Measurements from ENCODE around the gene MED16. TPM values are rescaled to one million over a fixed set of nuclear protein-coding genes. Genes with fewer than 3 reads are reported as not detected.
A peak's percentile ranks its signal among the peaks of the same experiment; 100 is the strongest.
"Not testable (repeated sequence)": the region's sequence is repeated elsewhere in the genome, so short reads cannot be mapped to it uniquely, and the experiment has no call there.

The MED16 gene

GRCh38 chr19:821231-821824 is 71.7 kb downstream of the MED16 start:
- Histone ChIP-seq H2AFZ (ENCODE audit: low read depth, low read length) (no peak overlapping the region), H2BK5ac (ENCODE audit: low read depth, low read length, poor library complexity, severe bottlenecking) (no peak overlapping the region), H3K18ac (ENCODE audit: low read depth in 1 of 2, low read length in 2 of 2) (peak overlapping the region in 1 of 2 experiments; percentile 64), H3K4me3 (ENCODE audit: insufficient read depth in 1 of 2, low read depth in 1 of 2, low read length in 2 of 2) (peak overlapping the region; percentile 44 to 70), H4K8ac (ENCODE audit: low read length) (no peak overlapping the region), H3K14ac (ENCODE audit: low read length in 2 of 2) (peak overlapping the region in 1 of 2 experiments; percentile 72), H3K4ac (ENCODE audit: low read depth in 1 of 2, low read length in 2 of 2) (no peak overlapping the region), H3K23ac (ENCODE audit: low read length in 2 of 2) (no peak overlapping the region), H3K27me3 (ENCODE audit: control insufficient read depth in 1 of 2, insufficient read depth in 1 of 2, low read length in 2 of 2) (peaks cover 0 to 14% of the 10 kb centered on the region in 2 experiments), H3K9ac (ENCODE audit: low read length) (no peak overlapping the region), H2BK120ac (ENCODE audit: low read depth, low read length) (peak overlapping the region; percentile 34), H3K27ac (ENCODE audit: low read length, poor library complexity, severe bottlenecking) (no peak overlapping the region), H2AK5ac (ENCODE audit: low read length, severe bottlenecking) (no peak overlapping the region), H2BK12ac (ENCODE audit: low read length in 2 of 2) (no peak overlapping the region), H3K4me1 (ENCODE audit: control insufficient read depth, insufficient read depth, low read depth, low read length) (peaks cover 21% of the 10 kb centered on the region), H3K79me1 (replicated peaks; ENCODE audit: low read length, poor library complexity, severe bottlenecking) (no peaks in the 10 kb centered on the region), H3K9me3 (ENCODE audit: control insufficient read depth, low read length) (no peaks in the 10 kb centered on the region), H3K4me2 (ENCODE audit: low read length, poor library complexity, severe bottlenecking) (peak overlapping the region; percentile 87), H3K36me3 (ENCODE audit: control insufficient read depth in 1 of 2, insufficient read depth in 2 of 2, low read depth in 1 of 2, low read length in 2 of 2) (peaks cover 0 to 1% of the 10 kb centered on the region in 2 experiments), H2BK15ac (ENCODE audit: low read depth, poor library complexity, severe bottlenecking) (peak overlapping the region; percentile 94), H4K91ac (ENCODE audit: low read length) (no peak overlapping the region)
- WGBS, result 1% methylated on average over 22 of the region's 64 CpGs
- no peak for DNase-seq

- H2AFZ ChIP-seq (ENCODE audit: low read depth, low read length); H2BK12ac ChIP-seq (ENCODE audit: low read length in 2 of 2); H3K9me3 ChIP-seq (ENCODE audit: control insufficient read depth, low read length); H2BK120ac ChIP-seq (ENCODE audit: low read depth, low read length); DNase-seq; H2BK15ac ChIP-seq (ENCODE audit: low read depth, poor library complexity, severe bottlenecking); H3K4me3 ChIP-seq (ENCODE audit: insufficient read depth in 1 of 2, low read depth in 1 of 2, low read length in 2 of 2); H3K18ac ChIP-seq (ENCODE audit: low read depth in 1 of 2, low read length in 2 of 2); H3K27me3 ChIP-seq (ENCODE audit: control insufficient read depth in 1 of 2, insufficient read depth in 1 of 2, low read length in 2 of 2); H4K8ac ChIP-seq (ENCODE audit: low read length); H3K14ac ChIP-seq (ENCODE audit: low read length in 2 of 2); H3K9ac ChIP-seq (ENCODE audit: low read length); H3K79me1 ChIP-seq (replicated peaks; ENCODE audit: low read length, poor library complexity, severe bottlenecking); H3K27ac ChIP-seq (ENCODE audit: low read length, poor library complexity, severe bottlenecking); H4K91ac ChIP-seq (ENCODE audit: low read length); H2AK5ac ChIP-seq (ENCODE audit: low read length, severe bottlenecking); H3K23ac ChIP-seq (ENCODE audit: low read length in 2 of 2); H2BK5ac ChIP-seq (ENCODE audit: low read depth, low read length, poor library complexity, severe bottlenecking); H3K4me2 ChIP-seq (ENCODE audit: low read length, poor library complexity, severe bottlenecking); H3K4ac ChIP-seq (ENCODE audit: low read depth in 1 of 2, low read length in 2 of 2): not testable (repeated sequence)
- peaks cover 6 to 12% of the 10 kb centered on the region in 2 experiments for H3K36me3 ChIP-seq (ENCODE audit: control insufficient read depth in 1 of 2, insufficient read depth in 2 of 2, low read depth in 1 of 2, low read length in 2 of 2)
- peaks cover 21% of the 10 kb centered on the region for H3K4me1 ChIP-seq (ENCODE audit: control insufficient read depth, insufficient read depth, low read depth, low read length)
- 98% methylated on average over 5 of the region's 5 CpGs for WGBS
Measured at GRCh38 chr19:820212-820611, 72.8 kb downstream of the MED16 start.

Small RNAs within 50 kb of the gene (small RNA-seq; reads per million reads assigned to genes)
- gene RNU6-9 (ENCODE audit: low read depth), result not detected

All from mesenchymal stem cell (in vitro differentiated cells and primary cell).